Mammary epithelial cell (primary cell): ENCODE results near the gene OCRL.

ENCODE experiments used
- CTCF ChIP-seq, 2 donors: IDR thresholded peaks in 1 of 2; conservative IDR thresholded peaks in 1 of 2; 2 replicates each; pipeline ENCODE4 v1.5.1; 2011 to 2012; ENCODE audit warnings: inconsistent platforms in 2 of 2, low read length in 2 of 2, mild to moderate bottlenecking in 2 of 2, control low read depth in 1 of 2, low read depth in 1 of 2; ENCODE audit not compliant: insufficient read depth in 1 of 2; ENCODE audit errors: extremely low read depth in 1 of 2
- EZH2 ChIP-seq: IDR thresholded peaks from 2 replicates; pipeline ENCODE4 v1.6.1; 2012; ENCODE audit warnings: low read length, inconsistent platforms, borderline replicate concordance

- no peak for TF ChIP-seq CTCF (conservative IDR thresholded peaks at IDR 0.05 in 1 of 2, IDR thresholded peaks at IDR 0.05 in 1 of 2; ENCODE audit: extremely low read depth in 1 of 2, insufficient read depth in 1 of 2, low read depth in 1 of 2, low read length in 2 of 2)
- TF ChIP-seq EZH2 = no peak
These were observed 25.1 kb downstream of the OCRL start for GRCh38 chrX:129565046-129565650.
